CD4-positive, alpha-beta T cell treated with Interleukin-2 at 100 ng/mL for 4 hours (primary cell): ENCODE measurements around the gene CSTF2.

Experiments
- DNase-seq: peaks from one replicate; pipeline ENCODE4 v3.0.0-alpha.2; 2020; ENCODE audit warnings: low spot score

The CSTF2 gene

GRCh38 chrX:100871594-100872560 is 51.7 kb downstream of the CSTF2 start:
- DNase-seq: no peak

- no peak for DNase-seq
Measured at GRCh38 chrX:100874325-100874724, 54.1 kb downstream of the CSTF2 start, which contains the start of gene NOX1. NOX1 (minus strand) TSS chrX:100874359; CDS start chrX:100874139, 220 bp downstream.

DNA sequence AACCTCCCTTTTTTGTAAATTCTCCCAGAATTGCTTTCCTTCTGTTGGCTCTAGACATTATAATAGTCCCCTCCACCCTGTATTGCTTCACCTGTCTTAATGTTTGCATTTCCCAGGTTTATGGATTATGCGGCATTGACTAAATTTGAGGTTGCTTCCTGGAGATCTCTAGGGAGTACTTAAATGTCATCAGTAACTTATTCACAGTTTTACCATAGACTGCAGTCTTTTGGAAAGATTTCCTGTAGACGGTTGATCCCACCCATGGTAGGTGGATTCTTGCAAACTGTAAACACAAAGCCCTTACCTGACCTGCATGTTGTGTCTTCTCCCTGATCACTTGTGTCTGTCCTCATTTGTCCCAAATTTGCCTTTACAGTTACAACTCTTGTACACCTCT is 60.2 kb downstream of the CSTF2 start:
- DNase-seq: no peak

DNA sequence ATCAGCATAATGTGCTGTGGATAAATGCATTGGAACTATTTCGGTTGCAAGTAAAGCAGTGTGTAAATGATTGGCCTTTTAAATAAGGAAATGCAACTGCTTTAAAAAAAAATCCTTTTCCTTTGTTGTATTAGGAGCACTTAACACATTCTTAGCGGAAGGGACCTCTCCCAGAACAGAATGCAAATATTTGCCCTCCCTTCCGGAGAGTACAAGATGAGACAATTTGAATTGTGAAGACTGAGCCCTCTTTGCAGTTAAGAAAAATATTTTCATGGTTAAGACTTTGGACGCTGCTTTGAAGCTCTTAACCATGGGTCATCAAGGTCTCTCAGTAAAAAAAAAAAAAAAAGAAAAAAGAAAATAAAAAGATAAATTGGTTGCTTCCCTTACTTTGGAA is 63.5 kb downstream of the CSTF2 start:
- no peak for DNase-seq
